ENCODE results near the gene EXPH5.
A peak's percentile ranks its signal among the peaks of the same experiment; 100 is the strongest.
"Not testable (repeated sequence)": the region's sequence is repeated elsewhere in the genome, so short reads cannot be mapped to it uniquely, and the experiment has no call there.

EXPH5 gene, protein sequence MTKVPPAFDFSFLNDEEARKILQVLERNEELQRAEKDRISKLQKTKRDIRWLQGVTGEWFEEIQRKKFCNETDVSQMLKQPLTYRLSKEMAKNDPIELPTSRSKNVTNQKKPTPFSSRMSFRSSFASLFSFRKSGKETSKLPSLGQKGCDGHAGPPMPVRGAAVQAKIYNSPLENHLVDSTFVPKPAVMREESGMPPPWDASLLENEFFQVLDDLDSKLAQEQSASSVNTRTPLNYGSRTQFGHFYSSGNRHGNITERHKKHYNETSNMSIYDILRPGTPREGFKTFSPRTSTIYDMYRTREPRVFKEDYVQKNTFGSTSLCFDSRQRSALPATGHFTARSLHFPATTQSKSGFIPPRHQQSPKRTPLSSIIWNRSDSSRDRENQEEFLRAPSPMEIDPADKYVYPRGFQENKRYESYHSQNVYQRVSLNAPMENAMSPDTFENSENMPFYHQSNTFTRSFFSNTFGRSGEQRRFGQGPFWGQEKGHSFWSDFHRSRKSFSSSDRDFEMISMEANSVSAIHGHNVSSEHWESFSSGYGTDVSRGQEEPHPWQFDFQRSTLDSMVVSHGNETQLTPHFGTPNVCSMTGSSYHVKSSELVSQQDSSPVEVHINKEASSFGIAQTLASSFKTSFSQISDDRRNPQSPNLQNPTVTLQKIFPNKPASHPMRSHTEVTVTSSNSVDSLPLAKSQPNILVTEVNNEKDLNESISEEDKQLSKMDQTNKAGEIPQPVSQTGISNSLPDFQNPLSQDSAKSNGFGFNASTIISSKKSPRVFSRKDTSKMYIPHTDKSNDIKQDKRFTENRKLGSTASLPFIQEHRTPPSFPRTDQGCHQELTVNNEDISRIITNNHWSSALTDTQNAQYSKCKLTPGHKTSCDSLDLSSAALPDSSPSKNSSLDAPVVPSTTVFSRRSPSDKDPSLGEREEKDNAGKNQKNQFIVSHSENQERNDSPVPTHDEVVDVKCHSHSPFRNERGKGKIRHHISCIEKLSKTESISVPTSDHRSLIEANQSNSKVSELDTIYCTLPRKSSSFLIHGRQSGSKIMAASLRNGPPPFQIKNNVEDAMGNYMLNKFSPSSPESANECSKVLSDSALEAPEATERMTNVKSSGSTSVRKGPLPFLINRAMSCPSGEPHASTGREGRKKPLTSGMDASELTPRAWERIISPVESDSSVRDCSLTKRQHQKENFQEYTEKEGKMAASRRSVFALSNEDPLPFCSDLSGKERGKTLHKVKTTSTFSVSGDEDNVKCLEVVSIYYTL (N-terminal part only)

GRCh38 chr11:108593214-108593922 lies at the start of gene EXPH5:
Gene EXPH5 (minus strand): TSS chr11:108593768. CDS start chr11:108593536, 232 bp downstream.
- DNase-seq: peak; percentile 82

DNA sequence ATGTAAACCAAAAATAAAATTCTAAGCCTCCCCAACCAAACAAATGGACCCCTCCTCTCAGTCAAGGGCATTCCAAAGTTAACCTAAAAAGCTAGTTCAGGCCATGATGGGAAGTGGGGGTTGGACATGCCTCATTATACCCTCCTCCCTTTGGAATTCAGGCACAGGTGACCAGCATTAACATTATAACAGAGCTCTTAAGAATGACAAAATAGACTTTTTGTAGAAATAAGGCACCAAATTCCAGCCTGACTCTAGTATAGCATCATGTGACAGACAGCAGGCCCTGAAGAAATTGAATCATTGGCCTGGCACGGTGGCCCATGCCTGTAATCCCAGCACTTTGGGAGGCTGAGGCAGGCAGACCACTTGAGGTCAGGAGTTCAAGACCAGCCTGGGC lies 48.2 kb upstream of the EXPH5 start:
- DNase-seq: not testable (repeated sequence)

- no peak for DNase-seq
These were observed 45.6 kb upstream of the EXPH5 start for GRCh38 chr11:108639146-108639545.

DNA sequence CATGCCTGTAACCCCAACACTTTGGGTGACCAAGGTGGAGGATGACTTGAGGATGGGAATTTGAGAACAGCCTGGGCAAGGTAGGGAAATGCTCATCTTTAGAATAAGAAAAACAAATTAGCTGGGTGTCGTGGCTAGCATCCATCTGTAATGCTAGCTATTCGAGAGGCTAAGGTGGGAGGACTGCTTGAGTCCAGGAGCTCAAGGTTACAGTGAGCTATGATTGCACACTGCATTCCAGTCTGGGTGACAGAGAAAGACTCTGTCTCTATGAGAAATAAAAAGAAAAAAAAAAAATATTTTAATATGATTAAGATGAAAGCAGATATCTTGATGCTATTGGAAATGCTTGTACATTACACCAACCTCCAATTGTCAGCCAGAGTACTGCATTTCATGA lies 42.7 kb upstream of the EXPH5 start:
- no peak for DNase-seq

- no peak for DNase-seq
These were observed 41.5 kb upstream of the EXPH5 start for GRCh38 chr11:108635106-108635505.

- DNase-seq: no peak
These were observed 38.6 kb upstream of the EXPH5 start for GRCh38 chr11:108632041-108632704.

DNA sequence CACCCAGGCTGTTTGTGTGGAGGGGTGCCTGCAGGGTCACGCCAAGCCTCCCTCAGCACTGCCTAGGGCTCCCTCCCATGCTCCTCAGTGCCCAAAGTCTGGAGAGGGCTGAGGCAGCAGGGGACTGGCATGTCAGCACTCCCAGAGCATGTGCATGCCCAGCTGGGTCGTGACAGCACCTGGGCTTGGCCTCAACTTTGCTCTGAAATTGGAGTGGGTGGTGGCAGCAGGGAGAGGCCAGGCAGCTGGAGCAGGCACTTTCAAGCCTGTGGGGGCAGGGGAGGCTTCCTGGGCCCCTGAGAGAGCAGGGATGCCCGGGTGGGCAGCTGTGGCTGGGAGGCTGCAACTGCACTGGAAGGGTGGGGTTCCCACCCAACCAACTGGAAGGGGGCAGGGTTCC lies 35.7 kb upstream of the EXPH5 start:
- no peak for DNase-seq

- no peak for DNase-seq
These were observed 35.2 kb upstream of the EXPH5 start for GRCh38 chr11:108628812-108629211.

GRCh38 chr11:108628326-108628725 lies 34.8 kb upstream of the EXPH5 start:
- no peak for DNase-seq

GRCh38 chr11:108624196-108624925 lies 30.8 kb upstream of the EXPH5 start:
- no peak for DNase-seq

GRCh38 chr11:108622341-108622740 lies 28.8 kb upstream of the EXPH5 start:
- DNase-seq: peak; percentile 24

DNA sequence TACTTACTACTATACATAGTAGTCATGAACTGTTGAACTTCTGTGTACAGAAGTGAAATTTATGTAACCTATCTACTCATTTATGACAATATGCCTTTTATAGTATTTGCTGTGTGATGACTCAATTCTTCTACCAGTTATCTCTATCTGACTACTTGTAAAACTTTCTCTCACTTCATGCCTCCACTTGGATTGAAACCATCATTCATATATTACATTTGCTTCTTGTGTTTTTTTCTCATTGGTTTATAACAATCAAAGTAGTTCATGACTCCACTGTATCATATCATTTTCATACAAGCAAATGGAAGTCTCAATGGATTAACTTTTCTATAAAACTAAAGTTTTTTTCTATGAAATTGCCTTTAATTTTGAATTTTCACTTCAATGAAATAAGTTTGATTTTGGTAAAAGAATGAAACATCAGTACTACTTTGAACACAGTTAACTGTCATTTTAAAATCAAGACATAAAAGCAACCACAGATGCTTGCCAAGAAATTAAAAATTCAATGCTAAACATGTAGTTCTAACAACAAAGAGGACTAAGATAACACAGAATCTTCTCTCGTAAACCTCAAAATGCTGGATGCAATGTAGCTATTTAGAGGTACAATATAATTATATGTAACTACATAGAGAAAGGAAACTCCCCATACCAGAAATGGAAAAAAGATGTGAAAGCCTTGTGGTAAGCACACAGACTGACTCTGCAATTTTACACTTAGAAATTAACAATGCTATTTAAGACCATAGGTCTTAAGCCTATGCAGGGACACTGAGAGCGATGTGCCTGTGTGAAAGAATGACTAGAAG lies 27.6 kb upstream of the EXPH5 start:
- peak; percentile 5 for DNase-seq

DNA sequence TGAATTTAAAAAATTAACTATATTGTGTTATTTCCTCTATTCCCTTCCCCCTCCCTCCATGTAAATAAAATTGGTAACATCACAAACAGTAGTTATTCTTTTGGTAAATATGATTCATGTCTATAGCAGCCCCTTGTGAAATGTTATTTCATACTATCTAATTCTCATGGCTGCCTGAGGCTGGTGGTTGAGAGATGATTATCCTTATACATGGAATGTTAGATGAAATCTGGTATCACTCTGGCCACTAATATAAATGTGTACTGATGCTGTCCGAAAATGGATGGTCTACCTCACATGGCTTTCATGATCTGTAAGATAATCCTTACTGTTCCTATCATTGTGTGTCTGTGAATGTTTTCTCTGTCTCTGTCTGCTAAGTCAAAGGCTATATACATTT lies 25.0 kb upstream of the EXPH5 start:
- DNase-seq: no peak

DNA sequence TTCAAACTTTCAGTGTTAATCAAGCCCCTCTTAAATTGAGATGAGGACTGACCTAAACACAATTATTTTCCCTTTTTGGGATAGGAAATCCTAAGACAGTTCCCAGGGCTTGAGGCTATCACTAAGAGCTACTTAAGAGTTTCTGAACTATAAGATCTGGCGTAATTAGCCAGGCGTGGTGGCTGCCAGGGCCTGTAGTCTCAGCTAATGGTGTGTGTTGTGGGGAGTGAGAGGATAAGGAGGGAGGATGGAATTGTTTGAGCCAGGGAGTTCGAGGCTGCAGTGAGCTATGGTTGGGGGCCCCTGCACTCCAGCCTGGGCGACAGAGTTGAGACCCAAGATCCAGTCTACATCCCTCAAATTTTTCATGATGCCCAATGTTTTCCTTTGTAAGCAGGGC lies 23.5 kb upstream of the EXPH5 start:
- DNase-seq: no peak

DNA sequence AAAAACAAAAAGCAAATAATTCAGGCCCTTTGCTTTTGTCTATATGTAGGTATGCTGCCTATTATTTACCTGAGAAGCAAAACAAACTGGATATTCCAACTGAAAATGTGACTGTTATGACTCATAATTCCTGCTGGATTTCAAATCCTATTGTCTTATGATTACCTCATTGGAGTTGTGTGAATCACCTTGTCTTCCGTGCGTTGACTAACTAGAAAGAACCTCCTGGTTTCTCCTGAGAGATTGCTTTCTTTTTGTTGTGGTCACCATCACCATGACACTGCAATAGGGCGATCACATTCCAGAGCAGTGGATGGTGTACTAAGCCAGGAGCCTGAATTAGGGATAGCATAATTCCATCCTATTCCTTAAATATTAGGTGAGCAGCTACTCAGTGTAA lies 23.0 kb upstream of the EXPH5 start:
- no peak for DNase-seq

DNA sequence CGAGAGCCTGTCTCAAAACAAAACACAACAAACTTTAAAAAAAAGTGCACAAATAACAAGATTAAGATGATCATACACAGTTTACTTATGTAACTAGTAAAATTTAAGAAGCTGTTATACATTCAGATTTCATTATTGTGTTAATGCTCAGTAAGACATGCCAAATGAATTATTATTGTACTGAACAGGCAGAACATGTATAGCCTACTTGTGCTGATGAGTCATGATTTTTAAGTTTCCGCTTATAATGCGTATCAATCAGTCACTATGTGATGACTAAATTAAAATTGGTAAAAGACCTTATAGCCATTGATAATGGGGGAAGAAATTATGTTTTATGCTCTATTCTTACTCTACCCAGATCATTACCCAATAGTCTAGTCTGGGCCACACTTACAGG lies 20.5 kb upstream of the EXPH5 start:
- DNase-seq: no peak

DNA sequence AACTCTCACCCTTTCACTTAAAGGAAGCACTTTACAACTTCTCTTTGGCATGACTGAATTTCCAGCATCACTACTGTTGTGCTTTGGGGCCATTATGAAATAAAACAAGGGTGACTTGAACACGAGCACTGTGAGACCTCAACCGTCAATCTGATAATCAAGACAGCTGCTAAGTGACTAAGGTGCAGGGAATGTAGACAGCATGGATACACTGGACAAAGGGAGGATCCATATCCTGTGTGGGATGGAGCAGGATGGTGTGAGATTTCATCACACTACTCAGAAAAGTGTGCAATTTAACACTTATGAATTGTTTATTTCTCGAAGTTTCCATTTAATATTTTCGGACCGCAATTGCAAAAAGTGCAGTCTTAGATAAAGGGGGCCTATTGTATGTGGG lies 16.1 kb upstream of the EXPH5 start:
- DNase-seq: no peak

- DNase-seq: no peak
These were observed 15.0 kb upstream of the EXPH5 start for GRCh38 chr11:108608548-108608947.

DNA sequence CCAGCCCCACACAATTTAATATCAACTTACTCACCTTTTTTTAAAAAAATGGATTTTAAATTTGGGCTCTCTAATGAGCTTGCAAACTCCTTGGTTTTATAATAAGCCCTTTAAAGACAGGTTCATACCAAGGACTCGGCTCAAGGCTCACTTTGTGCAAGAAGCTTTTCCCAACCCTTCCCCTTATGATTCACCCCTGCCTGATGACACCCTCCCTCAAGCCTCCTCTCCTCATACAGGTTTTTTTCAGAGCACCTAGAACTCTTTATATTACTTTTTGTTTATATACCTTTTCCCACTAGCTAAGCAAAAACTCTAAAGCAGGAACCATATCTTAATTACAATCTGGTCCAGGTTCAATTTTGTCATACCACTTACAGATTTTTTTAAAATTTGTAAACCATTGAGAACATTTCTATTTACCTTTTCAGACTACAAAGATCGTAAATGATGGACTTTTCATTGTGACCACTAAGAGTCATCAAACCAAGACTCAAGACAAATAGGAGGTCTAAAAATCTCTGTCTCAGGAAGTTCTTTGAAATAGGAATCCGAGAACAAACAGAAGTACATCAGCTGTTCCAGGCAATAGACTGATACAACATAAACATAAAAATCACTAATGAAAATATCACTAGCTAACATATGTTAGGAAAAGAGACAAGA lies 13.1 kb upstream of the EXPH5 start:
- no peak for DNase-seq

DNA sequence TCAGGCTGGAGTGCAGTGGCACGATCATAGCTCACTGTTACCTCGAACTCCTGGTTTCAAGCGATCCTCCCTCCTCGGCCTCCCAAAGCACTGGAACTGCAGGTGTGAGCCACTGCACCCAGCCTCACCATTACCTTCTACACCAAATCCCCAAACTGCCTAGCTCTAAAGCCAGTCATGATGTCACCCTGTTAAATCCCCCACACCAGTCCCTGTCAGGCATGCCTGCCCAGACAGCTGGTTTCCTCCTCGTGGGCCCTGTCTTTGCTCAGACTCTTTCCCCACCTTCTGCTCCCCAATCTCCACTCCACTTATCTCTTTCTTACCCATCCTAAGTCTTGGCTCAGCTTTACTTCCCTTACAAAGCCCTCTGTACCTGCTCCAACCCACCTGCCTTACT lies 12.5 kb upstream of the EXPH5 start:
- DNase-seq: no peak

Measured in suppressor macrophage treated with lipopolysaccharide for 4 hours (primary cell).